ENCODE results near the gene ITSN1.
"Not testable (repeated sequence)": the region's sequence is repeated elsewhere in the genome, so short reads cannot be mapped to it uniquely, and the experiment has no call there.

The ITSN1 gene

DNA sequence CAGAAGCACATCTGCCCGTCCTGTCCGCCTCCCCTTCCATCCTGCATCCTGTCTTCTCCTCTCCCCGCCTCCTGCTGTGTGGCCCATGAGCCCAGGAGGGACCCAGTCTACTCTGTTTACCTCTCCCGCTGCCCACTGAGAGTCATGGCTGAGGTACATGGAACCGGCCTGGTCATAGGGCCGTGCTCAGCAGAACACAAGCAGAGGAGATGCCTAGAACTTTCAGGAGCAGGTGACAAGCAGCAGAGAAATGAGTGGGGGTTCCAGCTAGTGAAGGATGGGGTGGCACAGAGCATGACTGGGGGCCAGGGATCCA is 202.5 kb downstream of the ITSN1 start:
- no peak for DNase-seq

DNA sequence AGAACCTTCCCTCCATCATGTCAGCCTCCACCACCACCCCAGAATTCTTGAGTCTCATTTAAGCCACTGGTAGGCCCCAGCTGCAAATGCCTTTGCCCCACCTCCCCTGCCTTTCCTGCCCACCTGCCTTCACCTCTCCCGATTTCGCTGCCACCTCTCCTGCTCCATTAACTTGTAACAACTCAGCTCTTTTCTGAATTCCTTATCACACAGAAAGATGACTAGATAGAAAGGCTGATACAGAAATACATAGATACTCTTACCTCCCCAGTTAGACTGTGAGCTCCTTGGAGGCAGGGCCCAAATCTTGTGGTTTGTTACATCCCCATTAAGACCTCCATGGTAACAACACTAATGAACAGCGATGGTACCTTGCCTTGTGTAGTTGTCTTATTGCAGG is 203.8 kb downstream of the ITSN1 start:
- no peak for DNase-seq

DNA sequence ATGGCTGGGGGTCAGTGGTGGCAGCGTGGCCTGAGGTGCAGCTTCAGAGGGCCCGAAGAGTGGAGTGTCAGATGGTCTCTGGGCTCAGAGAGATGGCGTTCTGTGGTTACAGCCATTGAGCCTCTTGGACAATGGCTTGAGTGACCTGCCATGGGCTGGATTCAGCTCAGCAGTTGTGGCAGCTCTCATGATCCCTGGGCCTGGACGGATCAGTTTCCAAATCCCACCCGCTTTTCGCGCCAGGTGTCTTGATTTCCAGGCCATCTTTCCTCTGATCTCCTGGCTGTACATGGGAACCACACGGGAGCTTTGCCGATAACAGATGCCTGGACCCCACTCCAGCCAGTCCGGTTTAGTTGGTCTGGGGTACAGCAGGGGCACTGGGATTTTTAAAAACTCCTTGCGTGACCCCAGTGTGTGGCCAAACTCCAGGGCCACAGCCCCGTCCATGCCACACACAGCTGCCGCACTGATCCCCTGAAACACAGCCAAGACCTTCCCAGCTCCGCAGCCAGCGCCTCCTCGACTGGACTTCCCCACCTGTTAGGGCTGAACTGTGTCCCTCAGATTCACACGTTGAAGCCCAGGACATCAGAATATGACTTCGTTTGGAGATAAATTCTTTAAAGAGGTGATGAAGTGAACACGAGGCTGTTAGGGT is 205.4 kb downstream of the ITSN1 start:
- DNase-seq = no peak

DNA sequence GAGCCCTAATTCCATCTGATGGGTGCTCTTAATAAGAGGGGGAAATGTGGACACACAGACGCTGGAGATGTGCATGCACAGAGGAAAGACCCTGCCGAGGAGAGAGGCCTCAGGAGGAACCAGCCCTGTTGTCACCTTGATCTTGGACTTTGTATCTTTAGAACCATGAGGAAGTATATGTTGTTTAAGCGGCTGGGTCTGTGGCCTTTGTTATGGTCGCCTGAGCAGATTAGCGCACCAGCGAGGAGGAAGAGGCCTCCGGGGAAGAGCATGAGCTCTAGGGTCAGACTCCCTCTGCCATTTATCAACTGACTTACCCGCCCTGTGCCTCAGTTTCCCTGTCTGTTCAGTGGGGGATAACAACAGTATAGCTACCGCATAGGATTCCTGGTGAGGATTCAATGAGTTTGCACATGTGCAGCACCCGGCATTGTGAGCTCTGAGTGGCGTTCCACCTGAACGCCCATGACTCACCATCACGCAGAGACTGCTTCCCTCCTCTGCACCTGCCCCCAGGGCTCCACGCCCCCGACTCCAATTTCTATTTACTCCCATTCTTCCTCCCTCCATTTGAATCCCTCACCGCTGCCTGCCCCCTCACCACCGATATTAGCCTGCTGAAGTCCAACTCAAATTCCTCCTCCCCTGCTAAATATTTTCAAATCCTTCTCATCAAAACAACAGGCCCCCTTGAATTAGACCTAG is 206.1 kb downstream of the ITSN1 start:
- DNase-seq = no peak

DNA sequence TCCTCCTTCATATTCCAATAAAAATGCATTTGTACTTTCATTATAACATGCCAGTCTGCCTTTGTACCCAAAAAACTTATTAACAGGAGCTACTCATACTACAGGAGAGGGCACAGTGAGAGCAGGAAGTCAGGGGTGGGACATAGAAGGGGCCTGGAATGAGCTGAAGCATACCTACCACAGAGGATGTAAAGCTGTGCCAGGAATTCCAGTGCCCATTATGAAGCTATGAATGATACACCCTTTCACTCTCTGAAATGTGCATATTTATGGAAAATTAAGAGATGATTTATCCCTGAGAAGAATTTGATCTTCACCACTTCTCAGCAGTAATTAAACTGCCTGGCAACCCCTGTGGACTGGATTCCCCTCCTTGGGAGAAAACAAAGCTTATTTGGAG is 207.5 kb downstream of the ITSN1 start:
- no peak for DNase-seq

DNA sequence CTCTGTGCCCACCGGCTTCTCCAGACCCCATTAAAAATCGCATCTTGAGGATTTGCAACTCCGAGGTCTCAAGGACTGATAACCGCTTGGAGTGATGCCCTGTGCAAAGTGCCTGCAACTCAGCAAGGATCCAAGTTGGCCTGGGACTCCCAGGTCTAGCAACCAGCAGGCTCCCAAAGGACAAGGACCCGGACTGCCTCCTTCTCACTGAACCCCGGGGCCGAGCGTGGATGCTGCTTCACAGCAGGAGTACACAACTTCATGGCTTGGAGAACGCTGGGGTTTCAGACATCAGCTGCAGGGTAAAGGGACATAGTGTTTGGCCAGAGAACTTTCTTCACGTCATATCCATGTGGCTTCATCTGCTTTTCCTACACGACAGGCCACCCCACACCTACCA is 208.1 kb downstream of the ITSN1 start:
- no peak for DNase-seq

DNA sequence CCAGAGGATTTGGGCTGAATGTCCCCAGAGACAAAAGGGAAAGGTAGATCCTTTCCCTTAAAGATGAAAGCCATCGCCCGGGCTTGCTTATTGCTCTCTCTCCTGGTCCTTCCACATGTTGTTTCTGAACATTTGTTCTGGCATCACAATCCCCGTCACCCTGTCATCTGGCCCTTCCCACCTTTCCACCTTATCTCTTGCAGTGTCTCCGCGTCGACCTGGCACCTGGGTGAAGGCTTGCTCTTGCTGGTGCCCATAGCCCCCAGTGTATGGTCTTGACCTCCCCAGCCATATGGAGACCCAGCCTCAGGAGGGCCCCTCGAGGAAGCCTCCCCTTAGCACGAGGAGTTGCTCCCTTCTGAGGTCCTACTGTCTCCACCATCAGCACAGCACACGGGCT is 208.7 kb downstream of the ITSN1 start:
- DNase-seq = no peak

DNA sequence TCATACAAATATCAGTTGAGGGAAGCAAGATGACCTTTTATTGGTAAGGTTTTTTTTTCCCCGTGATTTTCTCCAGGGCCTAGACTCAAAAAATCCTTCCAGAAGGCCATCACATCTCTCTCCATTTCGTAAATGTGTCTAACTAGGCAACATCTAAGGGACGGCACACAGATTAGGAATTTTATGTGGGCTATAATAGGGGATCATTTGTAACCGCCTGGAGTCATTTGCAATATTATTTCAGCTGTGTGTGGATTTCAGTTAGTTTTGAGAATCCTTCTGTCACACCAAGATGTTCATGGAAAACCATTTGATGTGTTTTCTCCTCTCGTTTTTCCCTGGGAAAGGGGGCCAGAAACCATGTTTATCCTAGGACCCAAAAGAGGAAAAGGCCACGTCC is 210.2 kb downstream of the ITSN1 start:
- DNase-seq = no peak

DNA sequence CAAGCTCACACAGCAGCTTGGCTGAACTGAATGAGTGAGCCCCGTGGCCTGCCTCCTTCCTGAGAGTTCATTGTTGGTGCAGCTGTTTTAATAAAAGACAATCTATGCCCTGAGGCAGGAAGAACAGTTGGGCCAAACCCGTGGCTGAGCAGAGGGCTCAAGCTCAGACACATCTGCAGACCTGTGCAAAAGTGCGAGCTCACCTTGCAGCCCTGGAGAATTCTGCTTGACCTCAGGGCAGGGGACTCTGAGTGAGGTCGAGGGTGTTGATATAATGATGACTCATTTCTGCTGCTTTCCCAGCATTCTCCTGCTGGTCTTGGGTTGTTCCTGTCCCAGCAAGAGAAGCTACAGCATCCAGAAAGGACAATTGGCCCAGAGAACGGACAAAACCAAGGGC is 212.3 kb downstream of the ITSN1 start:
- no peak for DNase-seq

DNA sequence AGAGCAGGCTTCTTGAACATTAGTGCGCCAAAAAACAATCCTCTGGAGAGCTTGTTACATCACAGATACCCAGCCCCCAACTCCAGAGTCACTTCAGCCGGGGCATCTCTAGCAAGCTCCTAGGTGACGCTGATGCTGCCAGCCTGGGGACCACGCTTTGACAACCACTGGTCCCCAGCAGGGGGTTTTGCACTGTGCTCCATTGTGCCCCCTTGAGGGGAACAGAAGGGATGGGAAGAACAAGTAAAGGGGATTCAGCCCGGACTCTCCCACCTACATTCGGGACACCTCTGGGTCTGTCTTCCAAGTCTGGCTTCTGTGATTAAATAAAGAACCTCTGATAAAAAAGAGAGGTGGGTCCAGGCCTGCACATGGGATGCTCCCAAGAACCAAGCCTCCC is 212.9 kb downstream of the ITSN1 start:
- DNase-seq = no peak

DNA sequence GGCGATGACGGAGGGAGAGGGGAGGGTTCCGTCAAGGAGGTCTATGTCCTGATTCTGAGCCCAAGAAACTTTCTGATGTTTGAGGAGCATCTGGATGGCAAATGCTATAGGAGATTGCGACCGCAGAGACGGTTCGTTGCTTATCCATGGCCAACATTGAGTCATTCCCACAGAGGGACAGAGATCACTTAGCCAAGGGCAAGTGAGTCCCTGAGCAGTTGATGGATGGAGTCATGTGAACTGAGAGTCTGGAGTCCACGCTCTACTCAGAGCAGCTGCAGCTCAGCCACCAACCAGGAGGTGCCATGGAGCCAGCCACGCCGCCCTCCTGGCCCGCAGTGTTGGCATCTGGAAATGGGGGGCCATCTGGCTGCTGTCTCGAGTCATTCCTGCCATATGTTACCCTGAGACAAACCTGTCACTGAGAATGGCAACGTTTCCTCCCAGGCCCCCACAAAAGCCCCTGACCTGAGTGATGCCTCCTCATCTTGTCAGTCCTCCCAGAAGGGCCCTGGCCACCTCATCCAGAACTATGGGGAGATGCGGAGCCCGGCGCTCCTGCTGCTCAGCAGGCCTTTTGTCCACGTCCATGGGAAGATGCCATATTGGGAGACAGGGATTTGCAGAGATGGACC is 214.7 kb downstream of the ITSN1 start:
- peak; percentile 44 for DNase-seq

DNA sequence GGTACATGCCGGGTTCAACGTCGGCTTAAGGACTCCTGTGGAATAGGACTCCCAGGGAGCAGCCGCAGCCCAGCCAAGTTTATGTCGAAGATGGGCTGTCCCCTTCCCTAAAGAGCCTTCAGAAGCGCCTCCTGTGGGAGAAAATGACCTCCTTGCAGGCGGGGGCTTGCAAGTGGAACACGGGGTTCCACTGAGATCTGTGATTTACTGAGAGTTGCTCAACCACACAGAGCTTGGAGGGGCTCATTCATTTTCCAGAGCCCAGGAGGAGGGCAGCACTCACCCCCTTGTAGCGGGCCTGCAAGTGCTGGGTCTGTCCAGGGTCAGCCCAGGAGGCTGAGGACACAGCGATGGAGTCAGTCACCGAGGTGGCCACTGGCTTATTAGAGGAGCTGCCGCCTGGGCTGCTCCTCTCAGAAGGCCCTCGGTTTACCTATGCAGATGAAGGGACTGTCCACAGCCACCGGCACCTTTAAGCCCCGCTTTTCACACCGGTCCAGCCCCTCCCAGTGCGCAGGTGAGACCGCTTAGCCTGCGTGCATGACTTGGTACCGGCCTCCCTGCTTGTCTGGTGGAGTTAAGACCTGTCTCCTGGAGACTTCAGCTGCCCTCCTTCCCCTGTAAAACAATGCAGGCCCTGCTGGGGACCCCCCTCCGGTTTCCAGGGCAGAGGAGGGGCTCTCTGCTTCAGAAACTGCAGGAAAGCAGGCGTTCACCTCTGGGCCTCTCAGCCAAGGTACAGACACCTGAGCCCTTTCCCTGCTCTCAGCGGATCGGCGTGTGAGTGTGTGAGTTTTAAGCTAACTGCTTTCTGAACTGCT is 215.8 kb downstream of the ITSN1 start:
- DNase-seq = no peak

DNA sequence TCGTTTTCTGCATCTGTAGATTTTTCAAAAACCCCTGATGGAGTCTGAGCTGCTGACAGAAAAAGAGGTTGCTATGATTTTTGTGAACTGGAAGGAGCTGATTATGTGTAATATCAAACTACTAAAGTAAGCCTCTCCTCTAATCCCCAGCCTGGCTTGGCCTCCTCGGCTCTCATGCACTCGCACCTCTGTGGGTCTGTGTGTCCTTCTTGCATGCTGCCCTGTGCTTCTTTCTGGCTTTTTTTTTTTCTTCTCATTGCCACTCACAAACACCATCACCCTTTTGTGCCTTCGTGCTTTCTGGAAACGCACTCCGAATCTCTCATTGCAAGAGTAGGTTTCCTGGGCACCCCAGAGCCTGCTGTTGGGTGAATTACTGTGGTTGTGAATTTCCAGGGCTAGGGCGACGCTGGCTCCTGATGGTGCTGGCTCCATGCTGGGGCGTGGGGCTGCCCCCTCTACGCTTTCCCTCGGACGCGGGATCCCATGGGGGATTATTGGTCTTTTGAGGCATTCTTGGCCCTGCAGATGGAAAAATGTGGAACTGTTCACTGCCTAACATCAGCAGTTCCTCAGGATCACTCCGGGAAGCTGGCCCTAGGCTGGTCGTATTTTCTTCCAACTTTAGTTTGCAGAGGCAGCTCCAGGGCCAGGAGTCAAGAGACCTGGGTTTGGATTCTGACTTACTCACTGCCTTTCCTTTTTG is 216.5 kb downstream of the ITSN1 start:
- DNase-seq = no peak

DNA sequence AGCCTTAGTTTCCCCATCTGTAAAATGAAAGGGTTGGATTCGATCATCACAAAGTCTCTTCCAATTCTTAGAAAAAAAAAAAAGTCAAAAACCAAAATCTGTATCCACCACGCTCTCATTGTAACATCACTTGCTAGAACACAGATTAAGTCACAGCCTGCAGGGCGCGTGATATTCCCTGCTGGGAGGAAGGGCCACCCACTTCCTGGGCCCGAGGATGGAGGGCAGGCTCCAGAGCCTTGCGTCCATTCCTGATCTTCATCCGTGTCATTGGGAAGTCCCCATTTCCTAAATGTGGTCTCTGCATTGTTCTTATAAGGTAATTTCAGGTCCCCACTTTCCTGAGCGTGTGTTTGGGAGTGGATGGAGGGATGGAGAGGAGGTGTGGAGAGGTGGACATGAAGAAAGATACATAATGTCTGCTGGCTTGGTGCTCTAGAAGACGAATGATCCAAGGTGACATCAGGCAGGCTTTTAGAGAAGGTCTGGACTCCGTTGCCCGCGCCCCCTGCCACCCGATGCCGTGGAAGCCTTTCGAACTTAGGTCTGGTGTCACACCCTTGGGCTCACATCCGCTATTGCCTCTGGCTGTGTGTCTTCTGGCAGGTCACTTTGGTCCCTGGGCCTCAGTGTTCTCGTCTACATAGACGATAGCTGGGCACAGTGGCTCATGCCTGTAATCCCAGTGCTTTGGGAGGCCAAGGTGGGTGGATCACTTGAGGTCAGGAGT is 217.2 kb downstream of the ITSN1 start:
- no peak for DNase-seq

DNA sequence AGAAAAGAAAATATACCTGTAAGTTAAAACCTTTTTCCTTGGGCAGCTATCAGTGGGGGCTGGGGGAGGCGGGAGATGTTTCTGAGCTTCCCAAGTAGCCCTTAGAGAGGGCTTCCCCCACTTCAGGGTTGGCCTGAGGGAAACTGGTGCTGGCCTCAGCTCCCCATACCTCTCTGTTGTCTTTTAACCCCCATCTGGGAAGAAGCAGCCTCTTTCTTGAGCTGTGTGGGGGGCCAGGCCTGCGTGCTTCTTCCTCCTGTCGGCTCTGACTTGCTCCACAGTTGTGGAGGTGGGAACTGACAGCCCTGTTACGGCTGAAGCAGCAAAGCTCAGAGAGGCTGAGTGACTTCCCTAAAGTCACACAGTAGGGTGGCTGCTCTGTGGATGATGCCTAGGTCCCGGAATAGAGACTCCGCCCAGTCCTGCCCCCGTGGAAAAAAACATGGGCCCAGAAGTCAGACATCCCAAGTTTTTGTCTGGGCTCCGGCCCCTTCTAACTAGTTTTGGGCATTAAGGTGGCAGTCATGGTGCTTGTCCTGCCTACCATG is 218.1 kb downstream of the ITSN1 start:
- no peak for DNase-seq

DNA sequence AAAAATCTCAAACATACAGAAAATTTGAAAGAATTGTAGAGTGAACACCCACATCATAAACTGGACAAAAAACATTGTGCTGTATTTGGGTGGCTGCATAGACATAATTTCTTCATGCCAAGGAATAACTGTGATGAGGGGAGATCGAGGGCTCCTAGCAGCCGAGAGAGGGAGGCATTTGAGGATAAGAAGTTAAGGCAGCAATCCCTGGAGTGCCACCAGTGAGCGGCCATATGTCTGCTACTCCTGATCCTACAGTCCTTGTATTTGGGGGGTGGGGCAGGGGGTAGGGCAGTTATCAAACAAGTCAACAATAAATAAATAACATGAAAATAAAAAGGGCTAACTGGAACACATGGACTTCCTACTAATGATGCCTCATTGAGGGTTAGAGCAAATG is 218.8 kb downstream of the ITSN1 start:
- DNase-seq = no peak

DNA sequence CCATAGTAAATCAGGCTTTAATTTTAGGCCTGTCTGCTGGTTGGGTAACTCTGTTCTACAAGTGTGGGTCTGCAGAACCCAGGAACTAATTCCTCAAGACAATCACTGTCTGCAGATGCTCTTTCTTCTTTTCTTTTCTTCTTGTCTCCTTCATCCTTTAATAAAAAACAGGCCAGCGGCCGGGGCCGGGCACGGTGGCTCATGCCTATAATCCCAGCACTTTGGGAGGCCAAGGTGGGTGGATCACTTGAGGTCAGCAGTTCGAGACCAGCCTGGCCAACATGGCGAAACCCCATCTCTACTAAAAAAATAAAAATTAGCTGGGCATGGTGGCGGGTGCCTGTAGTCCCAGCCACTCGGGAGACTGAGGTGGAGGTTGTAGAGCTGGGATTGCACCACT is 220.9 kb downstream of the ITSN1 start:
- DNase-seq = not testable (repeated sequence)

DNA sequence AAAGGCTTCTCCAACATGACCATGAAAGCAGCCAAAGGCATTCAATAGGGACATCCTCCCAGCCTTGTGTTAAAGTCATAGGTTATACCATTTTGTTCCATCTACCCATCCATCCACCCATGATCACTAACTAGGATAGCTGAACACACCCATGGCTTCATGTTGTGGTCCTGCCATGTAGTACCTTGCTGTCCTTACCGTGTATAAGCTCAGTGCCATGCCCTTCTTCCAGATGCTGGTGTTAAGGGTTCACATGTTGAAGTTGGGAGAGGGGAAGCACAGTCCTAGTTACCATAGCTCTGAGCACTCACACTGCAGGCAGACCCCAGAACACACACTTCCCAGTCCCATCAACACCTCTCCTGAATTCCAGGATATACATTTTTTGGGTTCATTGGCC is 221.8 kb downstream of the ITSN1 start:
- DNase-seq = no peak

DNA sequence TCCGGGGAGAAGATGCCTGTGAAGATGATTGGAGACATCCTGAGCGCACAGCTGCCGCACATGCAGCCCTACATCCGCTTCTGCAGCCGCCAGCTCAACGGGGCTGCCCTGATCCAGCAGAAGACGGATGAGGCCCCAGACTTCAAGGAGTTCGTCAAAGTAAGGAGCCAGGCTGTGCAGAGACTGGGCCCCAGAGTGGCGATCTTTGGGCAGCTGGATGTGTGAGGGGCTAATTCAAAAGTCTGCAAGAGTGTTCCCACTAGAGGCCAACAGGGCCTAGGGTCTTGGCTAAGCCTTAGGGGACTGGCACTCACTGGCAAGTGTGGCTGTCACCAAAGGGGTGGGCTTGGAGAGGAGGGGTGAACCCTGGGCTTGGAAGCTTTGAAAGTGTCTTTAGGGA is 222.9 kb downstream of the ITSN1 start:
- DNase-seq = no peak

DNA sequence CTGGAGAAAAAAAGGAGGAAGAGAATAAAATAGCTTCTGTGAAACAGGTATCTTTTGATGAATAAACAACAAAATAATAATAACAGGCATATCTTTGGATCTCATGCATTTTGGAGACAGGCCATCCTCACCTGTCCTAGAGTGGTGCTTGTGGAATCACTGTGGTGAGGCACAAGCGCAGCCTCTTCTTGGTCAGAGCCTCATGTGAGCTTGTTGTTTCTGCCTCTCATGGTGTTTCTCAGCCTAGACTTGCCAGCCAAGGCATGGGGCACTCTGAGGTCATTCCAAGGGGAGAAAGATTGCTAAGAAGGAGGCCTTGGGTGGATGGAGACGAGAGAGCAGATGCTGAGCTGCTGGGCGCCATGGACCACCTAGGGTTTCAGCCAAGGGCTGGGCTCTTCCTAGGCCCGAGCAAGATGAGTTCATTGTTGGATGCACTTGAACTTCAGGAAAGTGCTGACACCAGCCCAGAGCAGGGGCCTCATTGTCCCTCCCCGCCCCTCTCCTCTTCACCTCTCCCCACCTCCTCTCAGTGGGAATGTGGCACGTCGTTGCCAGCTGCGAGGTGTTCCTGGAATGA is 223.8 kb downstream of the ITSN1 start:
- no peak for DNase-seq

DNA sequence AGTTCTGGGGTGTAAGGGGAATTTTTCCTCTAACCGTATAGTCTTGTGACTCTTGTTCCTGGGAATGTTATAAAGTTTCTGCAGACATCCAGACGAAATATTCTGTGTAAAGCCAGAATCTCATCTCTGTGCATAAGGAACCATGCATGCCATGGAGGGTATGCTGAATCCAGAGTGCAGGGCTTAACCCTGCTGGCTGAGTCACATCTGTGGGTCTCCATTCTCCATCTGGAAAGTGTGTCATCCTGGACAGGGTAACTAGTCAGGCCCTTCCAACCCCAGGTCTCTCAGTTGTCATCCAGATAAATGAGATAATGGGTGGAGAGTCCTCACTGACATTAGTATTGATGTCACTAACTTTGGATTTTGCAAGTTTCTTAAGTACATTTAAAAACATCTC is 224.5 kb downstream of the ITSN1 start:
- no peak for DNase-seq

DNA sequence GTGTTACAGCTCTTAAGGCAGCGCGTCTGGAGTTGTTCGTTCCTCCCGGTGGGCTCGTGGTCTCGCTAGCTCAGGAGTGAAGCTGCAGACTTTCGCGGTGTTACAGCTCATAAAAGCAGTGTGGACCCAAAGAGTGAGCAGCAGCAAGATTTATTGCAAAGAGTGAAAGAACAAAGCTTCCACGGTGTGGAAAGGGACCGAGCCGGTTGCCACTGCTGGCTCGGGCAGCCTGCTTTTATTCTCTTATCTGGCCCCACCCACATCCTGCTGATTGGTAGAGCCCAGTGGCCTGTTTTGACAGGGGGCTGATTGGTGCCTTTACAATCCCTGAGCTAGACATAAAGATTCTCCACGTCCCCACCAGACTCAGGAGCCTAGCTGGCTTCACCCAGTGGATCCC is 225.6 kb downstream of the ITSN1 start:
- DNase-seq = not testable (repeated sequence)

Data from NCI-H1694 treated with DMSO at 0.1 percent for 48 hours (cell line).